Rectal smooth muscle tissue (tissue), 1 donor: ENCODE data around the gene CABP4.
"Not testable (repeated sequence)": the region's sequence is repeated elsewhere in the genome, so short reads cannot be mapped to it uniquely, and the experiment has no call there.

Source experiments
- H3K27ac ChIP-seq: one replicate; pipeline ENCODE4 v1.7.0; 2013; ENCODE audit warnings: low read depth, low read length, inconsistent platforms
- H3K27me3 ChIP-seq: one replicate; pipeline ENCODE4 v1.7.0; 2013; ENCODE audit warnings: low read length; ENCODE audit not compliant: control insufficient read depth, insufficient read depth
- H3K36me3 ChIP-seq: one replicate; pipeline ENCODE4 v1.7.0; 2013; ENCODE audit warnings: low read length; ENCODE audit not compliant: control insufficient read depth, insufficient read depth
- H3K4me1 ChIP-seq: one replicate; pipeline ENCODE4 v1.7.0; 2013; ENCODE audit warnings: low read length; ENCODE audit not compliant: control insufficient read depth, insufficient read depth
- H3K4me3 ChIP-seq: one replicate; pipeline ENCODE4 v1.7.0; 2013; ENCODE audit warnings: low read length
- H3K9ac ChIP-seq: one replicate; pipeline ENCODE4 v1.7.0; 2013; ENCODE audit warnings: low read length

The CABP4 gene

GRCh38 chr11:67457453-67457852 lies 2.3 kb downstream of the CABP4 start:
- Histone ChIP-seq H3K4me3 (no peak overlapping the region), H3K27me3 (no peaks in the 10 kb centered on the region), H3K9ac (no peak overlapping the region), H3K36me3 (no peaks in the 10 kb centered on the region), H3K27ac (no peak overlapping the region), H3K4me1 (no peaks in the 10 kb centered on the region)

GRCh38 chr11:67458266-67458665 lies 3.1 kb downstream of the CABP4 start:
- H3K27ac ChIP-seq: no peak overlapping the region
- no peaks in the 10 kb centered on the region for H3K36me3 ChIP-seq
- H3K9ac ChIP-seq: no peak overlapping the region
- H3K4me1 ChIP-seq: no peaks in the 10 kb centered on the region
- no peaks in the 10 kb centered on the region for H3K27me3 ChIP-seq
- no peak overlapping the region for H3K4me3 ChIP-seq

DNA sequence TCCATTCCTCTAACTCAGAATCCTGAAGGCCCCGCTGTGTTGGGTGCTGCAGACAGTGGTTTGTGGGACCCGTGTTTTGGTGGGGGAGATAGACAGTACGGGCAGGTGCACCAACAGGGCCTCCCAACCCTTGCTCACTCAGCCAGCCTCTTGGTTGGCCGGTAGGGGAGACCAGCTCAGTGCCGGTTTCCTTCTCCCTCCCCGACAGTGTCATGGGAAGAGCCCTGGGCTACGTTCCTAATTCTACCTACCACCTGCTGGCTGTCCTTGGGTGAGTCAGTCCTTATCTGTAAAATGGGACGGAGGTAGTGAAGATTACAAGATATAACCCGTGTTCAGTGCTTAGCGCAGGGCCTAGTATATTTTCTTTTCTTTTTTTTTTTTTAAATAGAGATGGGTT lies 8.0 kb downstream of the CABP4 start:
- Histone ChIP-seq H3K27ac (no peak overlapping the region), H3K27me3 (no peaks in the 10 kb centered on the region)

DNA sequence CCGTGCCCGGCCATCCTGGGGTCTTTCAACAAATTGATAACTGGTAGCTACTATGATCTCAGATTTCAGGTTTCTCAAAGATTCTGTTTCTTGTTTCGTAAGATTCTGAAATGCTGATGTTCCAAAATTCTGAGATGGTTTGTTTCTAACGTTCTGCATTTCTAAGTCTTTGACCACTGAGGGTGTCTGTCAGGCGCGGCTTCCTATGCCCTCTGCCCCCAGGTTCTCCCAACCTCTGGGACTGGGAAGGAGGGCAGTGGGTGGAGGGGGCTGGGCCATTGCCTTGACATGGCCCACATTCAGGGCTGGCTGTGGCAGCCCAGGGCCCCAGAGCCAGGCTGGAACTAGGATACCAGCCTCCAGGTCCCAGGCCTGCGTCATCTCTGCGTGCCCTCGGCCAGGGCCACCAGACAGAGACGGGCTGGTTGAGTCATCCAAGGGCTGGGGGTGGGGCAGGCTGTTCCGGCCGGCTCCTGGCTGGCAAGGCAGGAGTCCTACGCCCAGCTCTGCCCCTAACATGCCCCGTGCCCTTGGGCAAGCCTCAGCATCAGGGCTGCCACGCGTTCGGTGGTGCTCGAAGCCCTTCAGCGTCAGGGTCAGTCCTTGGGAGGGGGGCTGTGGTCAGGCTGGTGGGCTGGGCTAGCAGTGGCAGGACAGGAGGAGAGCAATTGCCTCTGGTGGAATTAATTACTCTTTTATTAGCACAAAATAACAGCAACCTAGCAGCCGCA lies 8.7 kb downstream of the CABP4 start:
- H3K4me1 ChIP-seq: peaks cover 9% of the 10 kb centered on the region
- H3K9ac ChIP-seq: no peak overlapping the region

More for the DNA sequence above, 8.0 kb downstream of the CABP4 start:
- Histone ChIP-seq H3K36me3 (no peaks in the 10 kb centered on the region), H3K4me3 (no peak overlapping the region), H3K4me1 (peaks cover 6% of the 10 kb centered on the region), H3K9ac (no peak overlapping the region)

GRCh38 chr11:67464411-67465188 lies 9.4 kb downstream of the CABP4 start:
- H3K27ac ChIP-seq: peak overlapping the region; percentile 91
- H3K4me3 ChIP-seq: peak overlapping the region; percentile 75
- no peaks in the 10 kb centered on the region for H3K27me3 ChIP-seq
- H3K9ac ChIP-seq: peak overlapping the region; percentile 81
- H3K36me3 ChIP-seq: no peaks in the 10 kb centered on the region
- H3K4me1 ChIP-seq: peaks cover 9% of the 10 kb centered on the region

More for the DNA sequence above, 8.7 kb downstream of the CABP4 start:
- no peaks in the 10 kb centered on the region for H3K27me3 ChIP-seq
- peak overlapping the region; percentile 91 for H3K27ac ChIP-seq
- H3K36me3 ChIP-seq: no peaks in the 10 kb centered on the region
- peak overlapping the region; percentile 46 for H3K4me3 ChIP-seq

GRCh38 chr11:67465189-67465510 lies 10.0 kb downstream of the CABP4 start:
- Histone ChIP-seq H3K4me3 (peak overlapping the region; percentile 75), H3K27ac (peak overlapping the region; percentile 91), H3K4me1 (peaks cover 9% of the 10 kb centered on the region), H3K36me3 (no peaks in the 10 kb centered on the region), H3K9ac (peak overlapping the region; percentile 81), H3K27me3 (no peaks in the 10 kb centered on the region)

- H3K36me3 ChIP-seq, H3K4me1 ChIP-seq, H3K9ac ChIP-seq, H3K27ac ChIP-seq, H3K27me3 ChIP-seq: not testable (repeated sequence)
- peak overlapping the region; percentile 75 for H3K4me3 ChIP-seq
Measured at GRCh38 chr11:67465530-67465929, 10.4 kb downstream of the CABP4 start.

DNA sequence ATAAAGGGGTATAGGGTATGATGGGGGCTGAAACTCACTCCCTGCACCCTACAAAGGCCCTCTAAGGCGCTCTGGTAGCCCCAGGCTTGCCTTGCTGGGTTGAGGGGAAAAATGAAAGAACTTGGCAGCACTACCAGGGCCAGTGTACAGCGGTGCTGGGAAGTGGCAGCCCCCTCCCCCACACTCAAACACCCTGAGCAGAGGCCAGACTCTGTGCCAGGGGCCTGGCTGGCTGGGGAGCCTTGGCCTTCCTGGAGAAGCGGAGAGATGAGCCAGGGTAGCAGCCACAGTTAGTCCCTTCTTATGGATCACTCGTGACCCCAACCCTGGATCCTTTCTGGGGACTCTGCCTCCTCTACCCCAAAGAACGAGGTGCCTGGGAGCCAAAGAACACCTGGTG lies 11.2 kb downstream of the CABP4 start:
- H3K4me1 ChIP-seq: peaks cover 9% of the 10 kb centered on the region
- H3K9ac ChIP-seq: no peak overlapping the region
- no peaks in the 10 kb centered on the region for H3K36me3 ChIP-seq
- H3K4me3 ChIP-seq: no peak overlapping the region
- H3K27ac ChIP-seq: no peak overlapping the region
- H3K27me3 ChIP-seq: no peaks in the 10 kb centered on the region

DNA sequence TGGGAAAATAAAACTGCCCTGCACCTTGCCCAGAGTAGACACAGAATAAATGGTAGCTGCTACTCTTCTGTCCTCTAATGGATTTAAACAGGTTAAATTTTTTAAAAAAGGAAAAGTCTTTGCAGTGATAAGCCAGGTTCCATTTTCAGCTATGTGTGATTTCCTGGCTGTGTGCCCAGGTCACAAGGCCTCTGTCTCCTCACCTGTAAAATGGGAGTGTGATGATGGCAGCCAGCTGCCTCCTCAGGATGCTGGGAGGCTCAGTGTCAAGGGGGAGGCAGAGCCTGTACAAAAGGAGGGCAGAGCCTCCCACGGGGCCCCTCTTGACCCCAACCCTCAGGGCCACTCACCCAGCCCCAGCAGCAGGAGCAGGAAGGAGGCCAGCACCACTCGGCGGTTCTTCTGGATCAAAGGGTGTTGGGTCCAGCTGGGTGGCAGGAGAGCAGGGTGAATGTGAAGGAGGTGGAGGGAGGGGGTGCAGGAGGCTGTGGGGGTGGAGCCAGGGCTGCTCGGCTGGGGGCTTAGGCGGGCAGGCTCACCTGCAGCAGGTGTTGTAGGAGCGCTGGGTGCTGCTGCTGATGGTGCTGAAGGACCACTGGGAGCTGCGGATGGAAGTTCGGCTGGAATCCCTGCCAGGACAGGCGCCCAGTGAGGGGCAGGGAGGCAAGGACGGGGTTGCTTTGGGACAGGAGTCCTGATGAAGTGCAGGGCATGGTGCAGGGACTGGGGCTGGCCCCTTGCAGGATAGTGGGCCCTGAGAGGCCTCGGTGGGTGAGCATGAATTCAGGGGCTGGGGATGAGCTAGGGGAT lies 12.0 kb downstream of the CABP4 start:
- Histone ChIP-seq H3K36me3 (no peaks in the 10 kb centered on the region), H3K9ac (no peak overlapping the region), H3K27me3 (no peaks in the 10 kb centered on the region), H3K4me3 (no peak overlapping the region), H3K27ac (no peak overlapping the region), H3K4me1 (peaks cover 9% of the 10 kb centered on the region)

DNA sequence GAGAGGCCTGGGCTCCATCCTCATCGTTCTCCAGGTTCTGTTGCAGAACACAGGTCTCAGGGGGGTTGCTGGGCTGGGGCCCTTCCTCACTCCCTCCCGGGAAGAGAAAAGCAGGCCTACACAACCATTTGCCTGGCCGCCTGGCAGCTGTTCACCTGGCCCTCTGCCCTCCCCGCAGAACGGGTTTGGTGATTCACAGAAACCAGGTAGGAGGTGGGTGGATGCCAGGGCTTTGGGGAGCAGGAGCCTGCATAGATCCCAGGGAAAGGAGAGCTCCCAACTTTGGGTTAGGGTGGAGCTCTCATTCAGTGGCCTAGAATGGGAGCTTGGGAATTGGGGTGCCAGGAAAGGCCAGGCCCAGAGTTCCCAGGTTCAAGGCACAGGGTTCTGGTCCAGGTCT lies 12.9 kb downstream of the CABP4 start:
- Histone ChIP-seq H3K27me3 (no peaks in the 10 kb centered on the region), H3K27ac (peak overlapping the region; percentile 84), H3K9ac (no peak overlapping the region), H3K4me3 (peak overlapping the region; percentile 82), H3K4me1 (peaks cover 9% of the 10 kb centered on the region), H3K36me3 (no peaks in the 10 kb centered on the region)

DNA sequence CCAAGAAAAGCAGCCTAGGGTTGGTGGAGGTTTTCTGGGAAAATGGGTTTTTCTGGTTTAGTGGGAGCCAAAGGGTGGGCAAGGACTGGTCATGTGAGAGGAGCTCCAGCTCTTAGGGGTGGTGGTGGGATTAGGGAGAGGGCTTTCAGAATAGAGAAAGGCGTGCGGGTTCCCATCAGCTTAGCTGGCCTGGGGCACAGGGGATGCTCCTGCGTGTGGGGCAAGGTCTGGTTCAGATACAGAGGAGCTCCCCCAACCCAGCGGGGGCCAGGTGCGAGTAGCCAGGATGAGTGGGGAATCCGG lies 13.3 kb downstream of the CABP4 start:
- peak overlapping the region; percentile 82 for H3K4me3 ChIP-seq
- no peaks in the 10 kb centered on the region for H3K27me3 ChIP-seq
- H3K27ac ChIP-seq: peak overlapping the region; percentile 84
- peak overlapping the region; percentile 61 for H3K9ac ChIP-seq
- no peaks in the 10 kb centered on the region for H3K36me3 ChIP-seq
- peaks cover 9% of the 10 kb centered on the region for H3K4me1 ChIP-seq

GRCh38 chr11:67468759-67469507 lies 13.8 kb downstream of the CABP4 start, which contains the start of gene TMEM134:
Gene TMEM134, minus strand, starts transcription at chr11:67469251. Its CDS starts 59 bp downstream, at chr11:67469192.
- Histone ChIP-seq H3K27ac (peak within 1 kb of the TSS; percentile 84), H3K36me3 (no peaks in the 10 kb centered on the region), H3K27me3 (no peaks in the 10 kb centered on the region), H3K4me3 (peak within 1 kb of the TSS; percentile 82), H3K9ac (peak within 1 kb of the TSS; percentile 61), H3K4me1 (peaks cover 8% of the 10 kb centered on the region)
